Lung (tissue), 12 donors: ENCODE results near the gene ST3GAL3. TPM values are rescaled to one million over a fixed set of nuclear protein-coding genes. Genes with fewer than 3 reads are reported as not detected.

Experiments
- ATAC-seq: fragments of 200-7000 bp; cut with Tn5 transposase; one replicate; pipeline ENCODE4 v1.9.1; 2020; ENCODE audit warnings: moderate number of reproducible peaks; ENCODE audit not compliant: insufficient read depth, low FRiP score
- DNase-seq, 3 donors: peaks; one replicate each; pipeline ENCODE4 v3.0.0-alpha.2; 2013 to 2017
- H3K27ac ChIP-seq, 2 donors: one replicate each; pipeline ENCODE4 v1.5.1; 2013; ENCODE audit warnings: mild to moderate bottlenecking in 2 of 2, moderate library complexity in 2 of 2, control low read depth in 1 of 2, inconsistent platforms in 1 of 2, low read depth in 1 of 2, low read length in 1 of 2
- H3K27me3 ChIP-seq, 3 donors: one replicate each; pipeline ENCODE4 v1.5.1; 2013; ENCODE audit warnings: low read length in 2 of 3; ENCODE audit not compliant: control insufficient read depth in 3 of 3, insufficient read depth in 3 of 3
- H3K36me3 ChIP-seq, 4 donors: one replicate each; pipeline ENCODE4 v1.5.1; 2013; ENCODE audit warnings: low read length in 4 of 4, mild to moderate bottlenecking in 1 of 4, moderate library complexity in 1 of 4; ENCODE audit not compliant: control insufficient read depth in 4 of 4, insufficient read depth in 4 of 4
- H3K4me1 ChIP-seq, 5 donors: one replicate each; pipeline ENCODE4 v1.5.1; 2013; ENCODE audit warnings: low read length in 5 of 5, mild to moderate bottlenecking in 2 of 5, moderate library complexity in 1 of 5; ENCODE audit not compliant: control insufficient read depth in 5 of 5, insufficient read depth in 5 of 5
- H3K4me3 ChIP-seq: one replicate; pipeline ENCODE4 v1.5.1; 2013; ENCODE audit warnings: mild to moderate bottlenecking, control low read depth, moderate library complexity
- H3K9ac ChIP-seq, 2 donors: one replicate each; pipeline ENCODE4 v1.5.1; 2013; ENCODE audit warnings: low read length in 2 of 2, control low read depth in 1 of 2; ENCODE audit not compliant: insufficient read depth in 1 of 2
- H3K9me3 ChIP-seq, 4 donors: one replicate each; pipeline ENCODE4 v1.5.1; 2013; ENCODE audit warnings: low read length in 3 of 4, mild to moderate bottlenecking in 1 of 4, moderate library complexity in 1 of 4; ENCODE audit not compliant: control insufficient read depth in 4 of 4, insufficient read depth in 3 of 4
- WGBS, 2 donors: extraction: QIAGEN DNeasy Blood & Tissue Kit; methylation state at CpG; one replicate each; pipeline ENCODE4 v1.1.7; 2013; 5-methylcytosine and 5-hydroxymethylcytosine counted together
- polyA plus RNA-seq, 2 donors: library from polyadenylated mRNA; stranded (reverse); fragments of 200-250 nt; gene quantifications; one replicate each; pipeline ENCODE4 v1.2.1, GENCODE V29; 2013
- total RNA-seq, 2 donors: library from RNA; depleted of rRNA in 1 of 2; stranded (reverse); fragments of >200 nt in 1 of 2; gene quantifications; one replicate each; pipeline ENCODE4 v1.2.1, GENCODE V29; 2014 to 2021
- TF ChIP-seq, protein P1 (sequence below): IDR thresholded peaks from 2 replicates; pipeline ENCODE4 v1.5.1; 2012; ENCODE audit warnings: mild to moderate bottlenecking; ENCODE audit errors: control extremely low read depth, extremely low read depth
- donor health status: control.
- donor health status: control.
- donor health status: Bipolar disorder and iron deficiency.
- donor health status: healthy.
- donor health status: DM: yes; HTN: yes; CAD: no.

The ST3GAL3 gene
- total and polyA plus RNA-seq, 4 donors = 8.4 to 28.0 (median 17.1) TPM

DNA sequence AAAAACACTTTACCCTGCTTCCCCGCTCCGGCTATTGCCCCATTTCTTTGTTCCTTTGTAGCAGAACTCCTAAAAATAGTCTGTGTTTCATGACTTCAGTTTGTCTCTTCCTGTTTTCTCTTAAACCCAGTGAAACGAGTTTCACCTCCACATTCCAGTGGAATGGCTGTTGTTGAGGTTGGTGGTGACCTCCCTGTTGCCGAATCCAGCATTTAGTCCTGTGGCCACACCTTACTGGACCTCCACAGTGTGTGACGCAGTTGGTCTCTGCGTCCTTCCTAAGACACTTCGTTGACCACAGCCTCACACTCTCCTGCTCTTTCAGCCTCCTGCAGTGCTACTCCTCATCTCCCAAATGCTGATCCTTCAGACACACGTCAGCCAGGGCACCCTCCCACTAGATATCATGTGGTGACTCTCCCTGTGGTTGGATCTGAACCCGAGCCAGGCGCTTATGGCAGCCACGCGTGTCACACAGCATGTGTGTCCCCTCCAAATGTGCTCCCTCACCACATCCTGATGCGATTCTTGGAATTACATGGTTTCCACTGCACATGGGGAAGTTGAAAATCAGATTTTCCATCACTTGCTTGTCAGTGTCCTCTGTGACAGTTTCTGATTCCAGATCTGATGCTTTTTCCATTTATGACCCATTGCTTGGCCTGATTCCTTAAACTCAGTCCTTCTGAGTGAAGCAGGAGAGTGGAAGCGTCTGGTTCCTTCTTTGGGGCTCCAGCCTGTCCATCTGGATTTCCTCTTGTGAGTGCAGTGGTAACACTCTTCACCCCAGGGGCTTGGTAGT is 127.1 kb downstream of the ST3GAL3 start:
- no peak for DNase-seq

DNA sequence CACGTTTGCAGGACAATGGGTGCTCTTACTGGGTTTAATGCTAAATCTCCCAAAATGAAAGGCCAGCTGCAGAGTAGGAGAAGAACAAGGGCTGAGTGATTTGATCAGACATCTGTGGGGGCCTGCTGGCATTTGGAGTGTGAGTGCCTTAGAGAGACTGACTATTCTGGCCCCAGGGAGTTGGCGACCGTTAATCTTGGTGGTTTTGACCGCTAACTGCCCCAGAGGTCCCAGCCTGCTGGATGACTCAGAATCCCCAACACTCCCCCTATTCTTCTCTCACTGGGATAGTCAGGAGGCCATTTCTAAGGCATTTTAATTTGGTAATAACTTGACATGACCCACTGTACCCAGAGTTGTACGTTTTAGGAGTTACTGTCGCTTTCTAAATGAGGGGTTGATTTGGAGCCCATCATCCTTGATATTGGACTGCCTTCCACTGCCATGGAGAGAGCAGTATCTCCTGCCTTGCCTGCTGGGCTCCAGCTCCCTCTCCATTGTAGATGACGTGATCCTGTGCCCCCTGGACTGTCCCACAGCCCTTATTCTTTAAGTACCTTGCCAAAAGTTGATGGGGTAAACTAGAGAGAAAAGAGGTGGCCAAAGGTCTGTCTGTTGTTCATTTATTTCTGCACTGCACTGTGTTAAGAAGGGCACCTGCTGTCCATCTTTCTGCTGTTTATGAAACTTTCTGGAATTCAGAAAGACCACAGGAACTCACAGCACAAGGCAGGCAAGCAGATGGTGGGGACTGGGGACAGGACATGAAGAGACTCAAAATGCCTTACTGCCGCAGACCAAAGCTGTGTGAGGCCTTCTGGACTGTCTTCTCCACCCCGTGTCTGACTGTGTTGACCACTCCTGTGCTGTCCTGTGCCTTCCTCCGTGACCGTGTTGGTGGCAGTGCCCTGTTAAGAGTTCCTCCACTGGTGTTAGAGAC is 128.0 kb downstream of the ST3GAL3 start:
- Histone ChIP-seq H3K27ac (peak overlapping the region; percentile 24 to 81), H3K9me3 (no peaks in the 10 kb centered on the region), H3K4me1 (peaks cover 0 to 9% (median 6%) of the 10 kb centered on the region in 5 donors), H3K9ac (no peak overlapping the region), H3K27me3 (no peaks in the 10 kb centered on the region), H3K36me3 (peaks cover 0 to 8% (median 3%) of the 10 kb centered on the region in 4 donors), H3K4me3 (no peak overlapping the region)
- 67 to 78% methylated on average over 11 of the region's 11 CpGs for WGBS, 2 donors
- TF ChIP-seq, protein P1, sequence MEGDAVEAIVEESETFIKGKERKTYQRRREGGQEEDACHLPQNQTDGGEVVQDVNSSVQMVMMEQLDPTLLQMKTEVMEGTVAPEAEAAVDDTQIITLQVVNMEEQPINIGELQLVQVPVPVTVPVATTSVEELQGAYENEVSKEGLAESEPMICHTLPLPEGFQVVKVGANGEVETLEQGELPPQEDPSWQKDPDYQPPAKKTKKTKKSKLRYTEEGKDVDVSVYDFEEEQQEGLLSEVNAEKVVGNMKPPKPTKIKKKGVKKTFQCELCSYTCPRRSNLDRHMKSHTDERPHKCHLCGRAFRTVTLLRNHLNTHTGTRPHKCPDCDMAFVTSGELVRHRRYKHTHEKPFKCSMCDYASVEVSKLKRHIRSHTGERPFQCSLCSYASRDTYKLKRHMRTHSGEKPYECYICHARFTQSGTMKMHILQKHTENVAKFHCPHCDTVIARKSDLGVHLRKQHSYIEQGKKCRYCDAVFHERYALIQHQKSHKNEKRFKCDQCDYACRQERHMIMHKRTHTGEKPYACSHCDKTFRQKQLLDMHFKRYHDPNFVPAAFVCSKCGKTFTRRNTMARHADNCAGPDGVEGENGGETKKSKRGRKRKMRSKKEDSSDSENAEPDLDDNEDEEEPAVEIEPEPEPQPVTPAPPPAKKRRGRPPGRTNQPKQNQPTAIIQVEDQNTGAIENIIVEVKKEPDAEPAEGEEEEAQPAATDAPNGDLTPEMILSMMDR = no peak
- no peak for ATAC-seq
- DNase-seq = no peak

More for the DNA sequence above, 127.1 kb downstream of the ST3GAL3 start:
- Histone ChIP-seq H3K27ac (peak overlapping the region in 1 of 2 donors; percentile 81), H3K36me3 (peaks cover 0 to 8% (median 3%) of the 10 kb centered on the region in 4 donors), H3K4me1 (peaks cover 0 to 9% (median 6%) of the 10 kb centered on the region in 5 donors), H3K9ac (no peak overlapping the region), H3K4me3 (no peak overlapping the region), H3K9me3 (no peaks in the 10 kb centered on the region), H3K27me3 (no peaks in the 10 kb centered on the region)
- TF ChIP-seq, protein P1 = no peak
- no peak for ATAC-seq
- WGBS, 2 donors = 40 to 63% methylated on average over 14 of the region's 14 CpGs

DNA sequence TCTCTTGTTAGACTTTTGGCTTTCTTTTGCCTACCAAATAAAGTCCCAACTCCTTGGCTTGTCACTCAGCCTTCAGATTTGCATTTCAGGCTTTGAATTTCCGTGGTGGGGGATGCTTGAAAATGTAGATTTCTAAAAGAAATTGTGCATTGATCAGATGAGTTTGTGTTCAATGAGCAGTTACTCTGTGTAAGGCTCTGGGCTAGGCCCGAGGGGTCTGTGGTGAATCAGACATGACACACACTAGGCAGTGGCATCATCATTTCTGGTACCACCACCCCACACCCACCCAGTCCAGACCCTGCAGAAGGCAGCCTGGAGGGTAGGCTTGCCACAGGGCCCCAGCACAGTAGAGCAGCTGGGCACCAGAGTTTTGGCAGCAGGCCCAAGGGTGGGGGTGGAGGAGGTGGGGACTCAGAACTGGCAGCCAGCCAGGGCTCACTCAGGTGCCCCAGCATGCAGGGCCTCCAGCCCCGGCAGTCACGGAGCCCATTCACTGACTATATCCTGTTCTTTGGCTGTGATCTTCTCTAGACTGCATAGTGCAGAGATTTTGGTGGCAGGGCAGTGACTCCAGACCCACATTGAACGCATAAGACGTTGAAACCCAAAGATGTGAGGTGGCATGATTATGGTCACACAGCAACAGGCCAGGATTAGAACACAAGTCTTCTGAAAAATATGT is 129.1 kb downstream of the ST3GAL3 start:
- H3K9me3 ChIP-seq = peaks cover 0 to 2% (median 0%) of the 10 kb centered on the region in 4 donors
- H3K36me3 ChIP-seq = peaks cover 0 to 10% (median 1%) of the 10 kb centered on the region in 4 donors
- TF ChIP-seq, protein P1 = no peak
- peak; percentile 75 to 87 (median 86) for DNase-seq
- peaks cover 0 to 9% (median 8%) of the 10 kb centered on the region in 5 donors for H3K4me1 ChIP-seq
- no peak overlapping the region for H3K27ac ChIP-seq
- WGBS, 2 donors = 30 to 49% methylated on average over 6 of the region's 6 CpGs
- no peak overlapping the region for H3K9ac ChIP-seq
- no peak overlapping the region for H3K4me3 ChIP-seq
- no peaks in the 10 kb centered on the region for H3K27me3 ChIP-seq
- no peak for ATAC-seq
